GM18519 (cell line): ENCODE data around the gene PPP2CA.

Source experiments
- ATAC-seq: cut with Tn5 transposase; IDR thresholded peaks from one replicate; pipeline ENCODE4 v1.9.1; 2021; ENCODE audit warnings: mild to moderate bottlenecking, moderate library complexity; ENCODE audit not compliant: unreplicated experiment, low FRiP score

PPP2CA gene

DNA sequence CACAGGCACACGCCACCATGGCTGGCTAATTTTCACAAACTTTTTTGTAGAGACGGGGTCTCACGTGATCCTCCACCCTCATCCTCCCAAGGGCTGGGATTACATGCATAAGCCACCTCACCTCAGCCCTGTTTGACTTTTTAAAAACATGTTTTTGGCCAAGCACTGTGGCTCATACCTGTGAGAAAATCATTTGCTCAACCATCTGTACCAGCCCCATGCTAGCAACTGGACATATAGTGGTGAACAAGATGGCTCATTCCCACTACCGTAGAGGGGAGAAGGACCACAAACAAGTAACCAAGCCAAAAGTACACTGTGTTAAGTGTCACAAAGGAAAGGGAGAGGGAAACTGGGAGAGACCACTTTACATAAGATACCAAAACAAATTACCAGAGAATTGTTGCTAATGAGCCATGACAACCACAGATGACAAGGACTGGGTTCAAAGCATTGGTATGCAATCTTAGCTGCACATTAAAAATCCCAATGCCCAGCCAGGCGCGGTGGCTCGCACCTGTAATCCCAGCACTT lies 19.2 kb downstream of the PPP2CA start:
- ATAC-seq, result no peak

GRCh38 chr5:134204575-134204974 lies 21.3 kb downstream of the PPP2CA start:
- no peak for ATAC-seq

- ATAC-seq, result no peak
These were observed 22.2 kb downstream of the PPP2CA start for GRCh38 chr5:134203630-134204029.

- no peak for ATAC-seq
These were observed 30.2 kb downstream of the PPP2CA start for GRCh38 chr5:134195666-134196065.

- ATAC-seq, result no peak
These were observed 36.8 kb downstream of the PPP2CA start for GRCh38 chr5:134189031-134189430.

GRCh38 chr5:134188092-134188491 lies 37.8 kb downstream of the PPP2CA start:
- no peak for ATAC-seq

DNA sequence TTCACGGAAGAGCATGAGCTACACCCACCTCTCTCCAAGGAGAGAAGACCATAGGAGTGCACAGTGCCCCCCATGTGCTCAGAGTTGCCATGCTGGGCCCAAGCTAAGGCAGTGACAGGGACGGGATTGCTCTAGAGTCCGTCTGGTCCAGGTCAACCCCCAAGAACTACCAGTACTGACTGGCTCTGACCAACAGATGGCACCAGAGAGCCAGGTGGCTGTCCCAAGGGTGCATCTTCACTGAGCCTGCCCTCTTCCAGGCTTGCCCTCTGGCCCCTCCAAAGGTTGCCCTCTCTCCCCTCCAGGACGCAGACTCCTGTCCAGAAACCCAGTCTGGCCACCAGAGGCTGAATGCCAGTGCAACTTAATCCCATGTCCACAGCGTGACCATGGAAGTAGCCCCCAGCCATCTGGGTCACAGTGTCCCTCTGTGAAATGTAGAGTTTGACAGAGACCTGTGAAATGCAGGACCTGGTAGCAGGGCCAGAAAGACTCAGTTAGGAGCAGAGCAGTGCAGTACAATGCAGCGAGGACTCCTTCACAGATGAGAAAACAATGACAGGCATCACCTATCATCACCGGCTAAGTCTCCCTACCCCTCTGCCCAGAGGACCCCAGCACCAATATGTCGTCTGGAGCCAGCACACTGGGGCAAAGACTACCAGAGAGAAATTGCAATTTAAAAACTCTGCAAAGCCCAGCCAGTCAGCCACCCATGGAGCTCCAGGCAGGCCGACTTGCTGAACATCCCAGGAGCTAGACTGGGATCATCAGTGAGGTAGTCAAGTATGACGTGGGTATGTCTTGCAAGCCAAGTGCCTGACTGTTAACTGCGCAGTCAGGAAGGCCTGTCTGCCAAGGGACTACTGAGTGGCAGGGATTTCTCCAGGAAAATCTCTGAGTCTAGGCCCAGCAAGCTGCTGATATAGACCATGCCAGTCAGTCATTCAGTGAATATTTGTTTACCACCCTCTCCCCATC lies 41.4 kb downstream of the PPP2CA start:
- ATAC-seq, result no peak

- no peak for ATAC-seq
These were observed 42.4 kb downstream of the PPP2CA start for GRCh38 chr5:134183481-134183880.

- no peak for ATAC-seq
These were observed 47.8 kb downstream of the PPP2CA start for GRCh38 chr5:134178096-134178419.

GRCh38 chr5:134177369-134178095 lies 48.3 kb downstream of the PPP2CA start:
- no peak for ATAC-seq

- peak; percentile 48 for ATAC-seq
These were observed 49.1 kb downstream of the PPP2CA start, which contains the start of gene SKP1 for GRCh38 chr5:134176511-134177368. Gene SKP1 (minus strand): TSS chr5:134176950. CDS start chr5:134174022, 2,928 bp downstream.

GRCh38 chr5:134175921-134176510 lies 49.9 kb downstream of the PPP2CA start:
- no peak for ATAC-seq

DNA sequence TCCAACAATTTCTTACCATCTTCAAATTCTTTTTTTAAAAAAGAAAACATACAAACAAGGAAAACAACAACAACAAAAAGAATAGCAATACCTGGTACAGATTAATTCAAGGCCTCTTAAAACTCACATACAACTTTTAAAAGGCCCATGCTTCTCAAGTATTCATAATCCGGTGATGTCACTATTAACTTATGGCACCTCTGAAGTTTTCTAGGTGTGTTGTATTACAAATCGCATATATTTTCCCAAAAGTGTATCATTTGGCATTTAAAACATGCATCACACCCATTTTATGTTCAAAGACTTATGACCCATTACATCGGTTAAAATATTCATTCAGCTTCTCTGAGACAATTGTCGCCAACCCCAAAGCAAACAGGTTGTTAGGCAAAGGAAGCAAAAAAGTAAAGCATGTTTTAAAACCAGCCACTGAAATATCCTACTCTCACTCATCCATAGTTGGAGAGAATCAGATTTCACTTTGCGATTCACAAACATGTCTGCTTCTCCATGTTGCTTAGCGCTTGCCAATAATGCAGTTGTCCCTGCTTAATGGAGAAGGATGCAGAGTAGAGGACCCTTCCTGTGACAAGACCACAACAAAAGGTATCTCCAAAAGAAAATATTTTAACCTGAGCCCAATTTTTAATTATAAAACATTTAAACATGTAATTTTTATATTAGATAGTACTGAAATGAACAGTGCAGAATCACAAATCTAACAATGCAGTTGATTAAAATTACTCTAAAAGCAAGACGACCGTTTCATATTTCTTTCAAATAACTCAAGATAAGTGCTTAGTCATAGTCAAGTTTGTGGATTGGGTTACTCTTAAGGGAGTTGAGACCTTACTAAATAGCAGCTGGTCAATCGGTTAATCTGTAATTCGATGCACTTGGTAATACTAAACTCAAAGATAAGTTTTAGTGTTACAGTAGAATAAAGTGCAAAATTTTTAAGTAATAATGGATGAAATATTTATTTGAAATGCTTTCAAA lies 50.7 kb downstream of the PPP2CA start:
- no peak for ATAC-seq

- ATAC-seq, result no peak
These were observed 53.9 kb downstream of the PPP2CA start for GRCh38 chr5:134171972-134172371.

DNA sequence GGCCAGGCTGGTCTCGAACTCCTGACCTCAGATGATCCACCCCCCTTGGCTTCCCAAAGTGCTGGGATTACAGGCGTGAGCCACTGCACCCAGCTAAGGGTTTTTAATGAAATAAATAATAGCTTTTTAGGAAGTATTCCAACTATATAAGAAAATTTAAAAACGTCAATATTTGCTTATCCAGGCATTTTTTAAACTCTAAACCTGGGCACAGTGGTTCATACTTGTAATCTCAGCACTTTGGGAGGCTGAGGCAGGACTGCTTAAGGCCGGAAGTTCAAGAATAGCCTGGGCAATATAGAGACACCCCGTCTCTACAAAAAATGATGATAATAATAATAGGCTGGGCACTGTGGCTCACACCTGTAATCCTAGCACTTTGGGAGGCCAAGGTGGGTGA lies 63.3 kb downstream of the PPP2CA start:
- ATAC-seq, result no peak

DNA sequence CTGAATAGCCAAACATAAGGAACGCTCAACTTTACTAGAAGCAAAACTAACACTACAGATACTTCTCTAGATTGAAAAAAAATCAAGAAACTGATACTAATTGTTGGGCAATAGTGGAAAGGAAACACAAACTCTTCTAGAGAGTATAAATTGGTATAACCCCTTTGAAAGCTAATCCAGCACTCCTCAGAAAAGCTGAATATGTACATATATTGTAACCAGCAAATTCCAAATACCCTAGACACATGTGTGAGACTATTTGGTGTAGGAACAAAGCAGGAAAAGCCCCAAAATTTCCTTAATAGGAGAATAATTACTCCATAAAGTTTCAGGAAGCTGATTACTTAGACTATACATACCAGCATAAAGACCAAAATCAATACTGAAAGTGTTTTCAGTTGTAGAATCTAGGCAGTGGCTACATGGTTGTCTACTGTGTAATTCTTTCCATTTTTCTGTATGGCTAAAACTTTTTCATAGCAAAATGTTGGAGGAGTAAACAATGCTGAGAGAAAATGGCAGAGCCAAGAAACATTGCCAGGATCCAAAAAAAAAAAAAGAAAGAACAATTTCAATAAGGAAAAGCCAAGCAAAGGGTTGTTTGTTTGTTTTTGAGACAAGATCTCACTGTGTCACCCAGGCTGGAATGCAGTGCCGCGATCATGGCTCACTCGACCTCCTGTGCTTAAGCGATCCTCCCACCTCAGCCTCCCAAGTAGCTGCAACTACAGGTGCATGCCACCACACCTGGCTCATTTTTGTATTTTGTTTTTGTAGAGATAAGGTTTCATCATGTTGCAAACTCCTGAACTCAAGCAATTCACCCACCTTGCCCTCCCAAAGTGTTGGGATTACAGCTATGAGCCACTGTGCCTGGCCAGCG lies 64.1 kb downstream of the PPP2CA start:
- ATAC-seq, result no peak

DNA sequence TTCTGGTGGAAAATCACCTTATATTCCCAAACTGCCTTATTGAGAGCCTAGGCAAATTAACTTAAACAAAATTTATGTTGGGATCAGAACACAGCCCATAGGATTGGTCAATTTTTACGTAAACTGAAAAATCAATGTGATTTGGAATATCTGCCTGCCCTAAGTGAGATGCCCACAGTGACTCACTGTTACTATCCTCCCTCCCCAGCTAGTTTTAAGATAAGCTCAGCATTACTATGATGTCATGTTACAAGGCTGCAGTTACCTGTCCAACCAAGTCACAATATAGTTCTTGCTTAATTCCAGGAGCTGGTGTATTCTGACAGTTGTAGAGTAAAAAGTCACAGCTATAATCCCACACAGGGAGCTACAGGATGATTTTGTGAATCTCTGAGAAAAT lies 72.2 kb downstream of the PPP2CA start:
- no peak for ATAC-seq

DNA sequence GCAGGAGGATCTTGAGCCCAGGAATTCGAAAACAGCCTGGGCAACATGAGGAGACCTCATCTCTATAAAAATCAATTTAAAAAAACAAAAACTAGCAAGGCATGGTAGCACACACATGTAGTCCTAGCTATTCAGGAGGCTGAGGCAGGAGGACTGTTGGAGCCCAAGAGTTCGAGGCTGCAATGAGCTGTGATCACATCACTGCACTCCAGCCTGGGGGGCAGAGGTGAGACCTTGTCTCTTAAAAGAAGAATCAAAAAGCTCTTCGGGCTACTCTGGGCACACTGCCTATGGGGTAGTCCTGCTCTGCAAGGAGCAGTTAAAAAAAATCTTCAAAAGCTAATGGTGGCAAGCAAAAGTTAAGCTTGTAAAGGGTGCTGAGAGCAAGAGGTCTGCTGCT lies 72.6 kb downstream of the PPP2CA start:
- ATAC-seq, result no peak
